Neural progenitor cell (in vitro differentiated cells): ENCODE measurements around the gene LRFN5.

Experiments used
- EZH2 ChIP-seq: fragments of 200-600 bp; sonication (generic); IDR thresholded peaks from 2 replicates; pipeline ENCODE4 v1.6.1; 2017; ENCODE audit warnings: antibody characterized with exemption, mild to moderate bottlenecking, moderate library complexity
- TF ChIP-seq, protein P1 (sequence below): fragments of 200-600 bp; sonication (generic); IDR thresholded peaks from 2 replicates; pipeline ENCODE4 v1.5.1; 2017; ENCODE audit warnings: antibody characterized with exemption, mild to moderate bottlenecking

DNA sequence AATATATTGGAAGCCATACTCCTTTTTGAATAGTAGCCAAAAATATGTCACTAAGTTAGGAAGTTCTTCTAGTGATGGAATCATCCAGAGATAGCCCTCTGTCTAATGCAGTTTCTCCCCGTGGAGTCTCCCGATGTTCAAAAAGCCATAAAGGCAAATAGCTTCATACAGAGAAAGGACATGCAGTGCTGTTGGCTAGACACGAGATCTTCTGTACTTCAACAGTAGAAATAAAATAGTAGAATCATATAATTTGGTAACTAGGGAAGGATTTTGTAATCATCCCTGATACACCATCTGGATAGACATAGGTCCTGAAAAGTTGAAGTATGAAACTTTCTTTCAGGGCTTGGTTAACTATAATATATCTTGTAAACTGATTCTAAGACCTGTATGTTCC lies 27.6 kb downstream of the LRFN5 start:
- TF ChIP-seq, protein P1, sequence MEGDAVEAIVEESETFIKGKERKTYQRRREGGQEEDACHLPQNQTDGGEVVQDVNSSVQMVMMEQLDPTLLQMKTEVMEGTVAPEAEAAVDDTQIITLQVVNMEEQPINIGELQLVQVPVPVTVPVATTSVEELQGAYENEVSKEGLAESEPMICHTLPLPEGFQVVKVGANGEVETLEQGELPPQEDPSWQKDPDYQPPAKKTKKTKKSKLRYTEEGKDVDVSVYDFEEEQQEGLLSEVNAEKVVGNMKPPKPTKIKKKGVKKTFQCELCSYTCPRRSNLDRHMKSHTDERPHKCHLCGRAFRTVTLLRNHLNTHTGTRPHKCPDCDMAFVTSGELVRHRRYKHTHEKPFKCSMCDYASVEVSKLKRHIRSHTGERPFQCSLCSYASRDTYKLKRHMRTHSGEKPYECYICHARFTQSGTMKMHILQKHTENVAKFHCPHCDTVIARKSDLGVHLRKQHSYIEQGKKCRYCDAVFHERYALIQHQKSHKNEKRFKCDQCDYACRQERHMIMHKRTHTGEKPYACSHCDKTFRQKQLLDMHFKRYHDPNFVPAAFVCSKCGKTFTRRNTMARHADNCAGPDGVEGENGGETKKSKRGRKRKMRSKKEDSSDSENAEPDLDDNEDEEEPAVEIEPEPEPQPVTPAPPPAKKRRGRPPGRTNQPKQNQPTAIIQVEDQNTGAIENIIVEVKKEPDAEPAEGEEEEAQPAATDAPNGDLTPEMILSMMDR, result no peak
- no peak for TF ChIP-seq EZH2
